Activated CD4-positive, alpha-beta T cell treated with anti-CD3 and anti-CD28 coated beads, Interleukin-2, Interleukin-6, amounts not matched to agents 100 ng/mL and 50 ng/mL, durations not matched to agents 16 hours and 8 hours (primary cell): ENCODE results near the gene DESI1.

Source experiments
- DNase-seq: peaks from one replicate; pipeline ENCODE4 v3.0.0-alpha.2; 2020

The DESI1 gene

DNA sequence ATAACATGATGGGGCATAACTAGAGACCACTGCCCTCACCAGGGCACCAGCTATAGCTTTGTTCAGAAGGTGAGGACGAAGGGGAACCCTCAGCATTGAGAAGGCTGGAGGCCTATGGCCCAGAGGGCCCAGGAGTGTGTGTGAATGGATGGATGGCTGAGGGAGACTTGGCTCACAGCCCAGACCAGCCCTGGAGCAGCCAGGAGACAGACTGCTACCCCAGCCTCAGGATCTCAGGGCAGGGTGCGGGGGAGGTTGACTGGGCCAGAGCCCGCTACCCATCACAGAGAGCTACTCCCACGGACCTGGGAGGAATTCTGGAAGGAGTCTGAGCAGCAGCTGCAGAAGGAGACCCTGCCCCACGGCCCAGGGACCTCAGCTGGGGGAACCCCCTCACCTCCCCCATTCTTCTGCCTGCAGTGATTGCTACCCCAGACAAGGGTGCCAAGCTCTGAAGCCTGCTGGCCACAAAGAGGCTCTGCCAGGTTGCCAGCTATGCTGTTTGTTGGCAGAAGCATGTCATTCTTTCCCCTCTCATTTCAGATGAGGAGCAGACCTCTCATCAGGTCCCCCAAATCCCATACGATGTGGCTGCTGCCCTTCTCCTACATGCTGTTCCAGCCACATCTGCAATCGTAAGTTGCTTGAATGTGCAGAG lies 65.4 kb downstream of the DESI1 start:
- DNase-seq = no peak

DNA sequence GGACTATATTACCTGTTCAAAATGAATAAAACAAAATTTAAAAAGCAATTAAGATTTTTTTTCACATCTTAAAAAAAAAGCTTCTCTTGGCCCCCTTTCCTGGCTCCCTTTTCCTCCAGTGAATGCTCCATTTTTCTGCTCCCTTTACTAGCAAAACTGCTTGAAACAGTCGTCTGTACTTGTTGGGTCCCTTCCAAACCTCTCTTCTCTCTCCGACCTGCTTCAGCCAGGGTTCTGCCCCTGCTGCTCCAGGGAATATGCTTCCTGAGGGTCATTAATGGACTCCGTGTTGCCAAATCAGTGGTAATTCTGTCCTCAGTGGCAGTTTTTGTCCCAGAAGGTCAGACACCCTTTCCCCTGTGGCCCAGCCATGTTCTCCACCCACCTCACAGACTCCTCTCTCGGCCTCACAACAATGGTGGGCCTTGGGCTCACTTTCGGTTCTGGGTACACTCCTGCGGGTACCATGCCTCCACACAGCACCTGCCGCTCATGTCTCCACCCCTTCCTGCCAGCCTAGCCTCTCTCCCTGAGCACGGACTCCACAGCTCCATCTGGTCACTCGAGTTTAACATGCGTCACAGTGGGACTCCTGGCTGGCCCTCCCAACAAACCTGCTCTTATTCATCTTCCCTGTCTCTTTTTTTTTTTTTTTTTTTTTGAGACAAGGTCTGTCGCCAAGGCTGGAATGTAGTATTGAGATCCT lies 68.8 kb downstream of the DESI1 start:
- no peak for DNase-seq

DNA sequence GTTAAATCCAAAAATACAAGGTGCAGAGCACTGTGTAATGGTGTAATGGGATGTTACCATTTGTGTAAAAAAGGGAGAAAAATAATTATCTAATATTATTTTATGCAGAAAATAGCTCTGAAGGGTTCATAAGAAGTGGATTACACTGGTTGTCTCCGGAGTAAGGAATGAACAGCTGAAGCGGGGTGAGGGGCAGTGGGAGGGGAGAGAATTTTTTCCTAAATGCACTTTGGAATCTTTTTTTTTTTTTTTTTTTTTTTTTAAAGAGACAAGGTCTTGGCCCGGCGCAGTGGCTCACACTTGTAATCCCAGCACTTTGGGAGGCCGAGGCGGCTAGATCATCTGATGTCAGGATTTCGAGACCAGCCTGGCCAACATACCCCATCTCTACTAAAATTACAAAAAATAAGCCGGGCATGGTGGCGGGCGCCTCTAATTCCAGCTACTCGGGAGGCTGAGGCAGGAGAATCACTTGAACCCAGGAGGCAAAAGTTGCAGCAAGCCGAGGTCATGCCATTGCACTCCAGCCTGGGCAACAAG lies 69.8 kb downstream of the DESI1 start:
- DNase-seq = no peak

DNA sequence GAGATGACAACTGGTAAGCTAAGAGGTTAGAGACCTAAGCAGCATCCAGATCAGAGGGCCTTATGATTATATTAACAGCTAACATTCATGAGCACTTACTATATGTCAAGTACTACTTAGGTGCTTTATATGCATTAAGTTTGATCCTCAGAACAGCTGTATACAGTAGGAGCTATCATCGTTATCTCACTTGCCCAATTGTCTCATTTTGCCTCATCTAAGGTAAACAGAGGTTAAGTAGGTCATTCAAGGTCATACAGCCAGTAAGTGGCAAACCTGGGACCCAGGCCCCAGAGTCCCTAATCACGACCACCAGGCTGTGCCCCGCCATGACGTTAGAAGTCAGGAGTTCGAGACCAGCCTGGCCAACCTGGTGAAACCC lies 72.0 kb downstream of the DESI1 start:
- DNase-seq = no peak
